Measurements from ENCODE around the gene PREP.

Gene PREP

GRCh38 chr6:105282631-105283585 lies 120.0 kb downstream of the PREP start:
- H3K27ac ChIP-seq (ENCODE audit: poor library complexity, severe bottlenecking) = no peak overlapping the region
- ATAC-seq (ENCODE audit: low read depth) = no peak
- H3K27me3 ChIP-seq (ENCODE audit: insufficient read depth, poor library complexity, severe bottlenecking) = no peaks in the 10 kb centered on the region
- H3K9me3 ChIP-seq (ENCODE audit: severe bottlenecking) = no peaks in the 10 kb centered on the region
- H3K4me1 ChIP-seq (ENCODE audit: insufficient read depth, poor library complexity, severe bottlenecking) = no peaks in the 10 kb centered on the region
- DNase-seq (ENCODE audit: low spot score) = no peak
- peaks cover 73% of the 10 kb centered on the region for H3K36me3 ChIP-seq (ENCODE audit: low read depth)
- H3K4me3 ChIP-seq (ENCODE audit: severe bottlenecking) = no peak overlapping the region
- TF ChIP-seq CTCF (IDR thresholded peaks at IDR 0.05; ENCODE audit: poor library complexity, severe bottlenecking) = no peak

GRCh38 chr6:105280033-105280432 lies 122.8 kb downstream of the PREP start:
- H3K27me3 ChIP-seq (ENCODE audit: insufficient read depth, poor library complexity, severe bottlenecking) = no peaks in the 10 kb centered on the region
- no peak overlapping the region for H3K4me3 ChIP-seq (ENCODE audit: severe bottlenecking)
- ATAC-seq (ENCODE audit: low read depth) (no peak), DNase-seq (ENCODE audit: low spot score) (no peak)
- no peak overlapping the region for H3K27ac ChIP-seq (ENCODE audit: poor library complexity, severe bottlenecking)
- TF ChIP-seq CTCF (IDR thresholded peaks at IDR 0.05; ENCODE audit: poor library complexity, severe bottlenecking) = no peak
- no peaks in the 10 kb centered on the region for H3K9me3 ChIP-seq (ENCODE audit: severe bottlenecking)
- peaks cover 85% of the 10 kb centered on the region for H3K36me3 ChIP-seq (ENCODE audit: low read depth)
- H3K4me1 ChIP-seq (ENCODE audit: insufficient read depth, poor library complexity, severe bottlenecking) = no peaks in the 10 kb centered on the region

GRCh38 chr6:105279463-105279862 lies 123.4 kb downstream of the PREP start:
- no peaks in the 10 kb centered on the region for H3K27me3 ChIP-seq (ENCODE audit: insufficient read depth, poor library complexity, severe bottlenecking)
- no peak for ATAC-seq (ENCODE audit: low read depth)
- no peak overlapping the region for H3K27ac ChIP-seq (ENCODE audit: poor library complexity, severe bottlenecking)
- no peak overlapping the region for H3K4me3 ChIP-seq (ENCODE audit: severe bottlenecking)
- H3K4me1 ChIP-seq (ENCODE audit: insufficient read depth, poor library complexity, severe bottlenecking) = no peaks in the 10 kb centered on the region
- H3K36me3 ChIP-seq (ENCODE audit: low read depth) = peaks cover 79% of the 10 kb centered on the region
- no peak for DNase-seq (ENCODE audit: low spot score)
- TF ChIP-seq CTCF (IDR thresholded peaks at IDR 0.05; ENCODE audit: poor library complexity, severe bottlenecking) = no peak
- H3K9me3 ChIP-seq (ENCODE audit: severe bottlenecking) = no peaks in the 10 kb centered on the region

GRCh38 chr6:105278813-105279212 lies 124.1 kb downstream of the PREP start:
- no peak for TF ChIP-seq CTCF (IDR thresholded peaks at IDR 0.05; ENCODE audit: poor library complexity, severe bottlenecking)
- DNase-seq (ENCODE audit: low spot score) (no peak), ATAC-seq (ENCODE audit: low read depth) (no peak)
- Histone ChIP-seq H3K36me3 (ENCODE audit: low read depth) (peaks cover 73% of the 10 kb centered on the region), H3K4me1 (ENCODE audit: insufficient read depth, poor library complexity, severe bottlenecking) (no peaks in the 10 kb centered on the region), H3K27me3 (ENCODE audit: insufficient read depth, poor library complexity, severe bottlenecking) (no peaks in the 10 kb centered on the region), H3K4me3 (ENCODE audit: severe bottlenecking) (no peak overlapping the region), H3K9me3 (ENCODE audit: severe bottlenecking) (no peaks in the 10 kb centered on the region), H3K27ac (ENCODE audit: poor library complexity, severe bottlenecking) (no peak overlapping the region)

- DNase-seq (ENCODE audit: low spot score) = no peak
- H3K36me3 ChIP-seq (ENCODE audit: low read depth) = peaks cover 65% of the 10 kb centered on the region
Observed at GRCh38 chr6:105278035-105278434, 124.8 kb downstream of the PREP start.

More at GRCh38 chr6:105278035-105278434, 124.8 kb downstream of the PREP start:
- Histone ChIP-seq H3K27me3 (ENCODE audit: insufficient read depth, poor library complexity, severe bottlenecking) (no peaks in the 10 kb centered on the region), H3K9me3 (ENCODE audit: severe bottlenecking) (no peaks in the 10 kb centered on the region), H3K4me3 (ENCODE audit: severe bottlenecking) (no peak overlapping the region), H3K4me1 (ENCODE audit: insufficient read depth, poor library complexity, severe bottlenecking) (no peaks in the 10 kb centered on the region), H3K27ac (ENCODE audit: poor library complexity, severe bottlenecking) (no peak overlapping the region)
- ATAC-seq (ENCODE audit: low read depth) = no peak
- no peak for TF ChIP-seq CTCF (IDR thresholded peaks at IDR 0.05; ENCODE audit: poor library complexity, severe bottlenecking)
